Activated CD4-positive, CD25-positive, alpha-beta regulatory T cell treated with anti-CD3 and anti-CD28 coated beads, Interleukin-2, amount 50 U/mL, for 24 hours (primary cell): ENCODE results near the gene ABCG8.

ENCODE experiments used
- ATAC-seq, 2 donors: fragments of 150-1000 bp; cut with Tn5 transposase; one replicate each; pipeline ENCODE4 v1.10.0; 2021; ENCODE audit warnings: mild to moderate bottlenecking in 1 of 2, moderate library complexity in 1 of 2

The ABCG8 gene

GRCh38 chr2:43838560-43839267 lies at the start of gene ABCG8, which contains the start of gene ABCG5:
Gene ABCG8 (plus strand): TSS chr2:43838971. CDS start chr2:43839054, 83 bp downstream.
Gene ABCG5 (minus strand): TSS chr2:43838839. CDS start chr2:43838679, 160 bp downstream.
- no peak for ATAC-seq

GRCh38 chr2:43790147-43790546 lies 48.6 kb upstream of the ABCG8 start:
- ATAC-seq, result no peak

- ATAC-seq, result no peak
These were observed 47.6 kb upstream of the ABCG8 start for GRCh38 chr2:43791035-43791765.

GRCh38 chr2:43792653-43793052 lies 46.1 kb upstream of the ABCG8 start:
- no peak for ATAC-seq

GRCh38 chr2:43794956-43795355 lies 43.8 kb upstream of the ABCG8 start:
- no peak for ATAC-seq

GRCh38 chr2:43796206-43796605 lies 42.6 kb upstream of the ABCG8 start:
- ATAC-seq, result no peak

- ATAC-seq, result no peak
These were observed 40.5 kb upstream of the ABCG8 start for GRCh38 chr2:43798300-43798699.

GRCh38 chr2:43800894-43801293 lies 37.9 kb upstream of the ABCG8 start:
- ATAC-seq, result no peak

- no peak for ATAC-seq
These were observed 36.6 kb upstream of the ABCG8 start for GRCh38 chr2:43802135-43802534.

GRCh38 chr2:43803113-43803512 lies 35.7 kb upstream of the ABCG8 start:
- ATAC-seq, result no peak

GRCh38 chr2:43806719-43807031 lies 32.1 kb upstream of the ABCG8 start:
- ATAC-seq, result no peak

- no peak for ATAC-seq
These were observed 28.3 kb upstream of the ABCG8 start for GRCh38 chr2:43810452-43810851.

GRCh38 chr2:43810888-43811287 lies 27.9 kb upstream of the ABCG8 start:
- no peak for ATAC-seq

GRCh38 chr2:43812006-43812405 lies 26.8 kb upstream of the ABCG8 start:
- ATAC-seq, result no peak

- ATAC-seq, result no peak
These were observed 25.8 kb upstream of the ABCG8 start for GRCh38 chr2:43812947-43813346.

- ATAC-seq, result no peak
These were observed 24.1 kb upstream of the ABCG8 start for GRCh38 chr2:43814711-43815110.

- ATAC-seq, result peak; percentile 56 to 63
These were observed 20.0 kb upstream of the ABCG8 start for GRCh38 chr2:43818761-43819160.

GRCh38 chr2:43819491-43820163 lies 19.1 kb upstream of the ABCG8 start:
- ATAC-seq, result no peak

- no peak for ATAC-seq
These were observed 15.9 kb upstream of the ABCG8 start for GRCh38 chr2:43822839-43823238.

GRCh38 chr2:43823751-43824150 lies 15.0 kb upstream of the ABCG8 start:
- no peak for ATAC-seq

- ATAC-seq, result no peak
These were observed 14.3 kb upstream of the ABCG8 start for GRCh38 chr2:43824512-43824911.

GRCh38 chr2:43824951-43825493 lies 13.7 kb upstream of the ABCG8 start:
- no peak for ATAC-seq

- ATAC-seq, result no peak
These were observed 12.9 kb upstream of the ABCG8 start for GRCh38 chr2:43825841-43826240.
